Kidney (tissue), 14 donors: ENCODE data around the gene ESF1. TPM values are rescaled to one million over a fixed set of nuclear protein-coding genes. Genes with fewer than 3 reads are reported as not detected.
"Not testable (repeated sequence)": the region's sequence is repeated elsewhere in the genome, so short reads cannot be mapped to it uniquely, and the experiment has no call there.

Experiments used
- DNase-seq, 5 donors: peaks; one replicate each; pipeline ENCODE4 v3.0.0-alpha.2; 2013 to 2020
- FAIRE-seq: peaks from 2 replicates; lab custom pipeline; 2012; peaks lifted over from hg19 to GRCh38; lab: Jason Lieb, UNC
- H3K27ac ChIP-seq, 2 donors: one replicate each; pipeline ENCODE4 v1.7.0; 2013; ENCODE audit warnings: low read depth in 2 of 2, low read length in 2 of 2, inconsistent platforms in 1 of 2
- H3K27me3 ChIP-seq: one replicate; pipeline ENCODE4 v1.7.1; 2013; ENCODE audit warnings: low read length, inconsistent platforms; ENCODE audit not compliant: control insufficient read depth, insufficient read depth
- H3K36me3 ChIP-seq, 3 donors: one replicate each; pipeline versions ENCODE4 v1.7.0 to v1.7.1; 2013; ENCODE audit warnings: low read length in 3 of 3, control low read depth in 1 of 3, inconsistent platforms in 1 of 3; ENCODE audit not compliant: insufficient read depth in 3 of 3, control insufficient read depth in 2 of 3
- H3K4me1 ChIP-seq, 3 donors: one replicate each; pipeline versions ENCODE4 v1.7.0 to v1.7.1; 2013; ENCODE audit warnings: low read length in 3 of 3, inconsistent platforms in 1 of 3, low read depth in 1 of 3; ENCODE audit not compliant: control insufficient read depth in 2 of 3, insufficient read depth in 2 of 3
- H3K4me3 ChIP-seq, 3 donors: one replicate each; pipeline versions ENCODE4 v1.7.0 to v1.8.1; 2013; ENCODE audit warnings: low read length in 3 of 3, control low read depth in 1 of 3, inconsistent platforms in 1 of 3
- H3K9ac ChIP-seq, 3 donors: one replicate each; pipeline versions ENCODE4 v1.7.0 to v1.7.1; 2013; ENCODE audit warnings: low read length in 3 of 3, control low read depth in 1 of 3, inconsistent platforms in 1 of 3
- H3K9me3 ChIP-seq, 3 donors: one replicate each; pipeline versions ENCODE4 v1.7.0 to v1.7.1; 2013; ENCODE audit warnings: low read length in 3 of 3, control low read depth in 1 of 3, inconsistent platforms in 1 of 3; ENCODE audit not compliant: control insufficient read depth in 2 of 3, insufficient read depth in 1 of 3
- CTCF ChIP-seq: IDR thresholded peaks from 3 replicates; pipeline ENCODE4 v1.5.1; 2012; ENCODE audit warnings: mild to moderate bottlenecking, moderate library complexity, borderline replicate concordance; ENCODE audit not compliant: insufficient read depth; ENCODE audit errors: extremely low read depth
- intact Hi-C: fragments of 100-400 bp; cut with DNase I; formaldehyde crosslinking; loops from one replicate; pipeline ENCODE4 v1.11.1; 2022
- polyA plus RNA-seq: library from polyadenylated mRNA; stranded (reverse); fragments of 350-450 nt; fragmentation: Illumina TruSeq; extraction: RNeasy Lipid Tissue Mini Kit (QIAGEN cat#74804); gene quantifications from one replicate; pipeline ENCODE4 v1.2.3, GENCODE V29; 2014; ENCODE audit warnings: low read depth, low replicate concordance; ENCODE audit not compliant: insufficient read depth
- total RNA-seq: library from RNA; stranded (reverse); fragmentation: NEBNext Ultra II Directional; extraction: Animal tissue kit (Norgen Biotek cat#: 25700); gene quantifications from one replicate; pipeline ENCODE4 v1.2.1, GENCODE V29; 2021
- donor health status: control.
- donor health status: control.
- donor health status: control.
- donor health status: control.
- donor health status: control.
- donor health status: DM: yes; HTN: yes; CAD: no.
- donor health status: Normal renal cell carcinoma (clear cell type).

The ESF1 gene
- total and polyA plus RNA-seq, 2 donors from 2014 or later = 4.9 to 12.6 TPM

GRCh38 chr20:13744352-13744751 lies 40.4 kb downstream of the ESF1 start:
- Histone ChIP-seq H3K4me1 (no peaks in the 10 kb centered on the region), H3K27ac (no peak overlapping the region), H3K36me3 (peaks cover 0 to 2% (median 0%) of the 10 kb centered on the region in 3 donors), H3K4me3 (no peak overlapping the region), H3K9ac (no peak overlapping the region), H3K9me3 (peaks cover 0 to 9% (median 0%) of the 10 kb centered on the region in 3 donors), H3K27me3 (no peaks in the 10 kb centered on the region)
- no peak for TF ChIP-seq CTCF
- intact Hi-C loops = no loop called here
- no peak for DNase-seq
- FAIRE-seq = no peak

GRCh38 chr20:13741879-13742278 lies 42.8 kb downstream of the ESF1 start:
- TF ChIP-seq CTCF = no peak
- Histone ChIP-seq H3K4me1 (no peaks in the 10 kb centered on the region), H3K27me3 (no peaks in the 10 kb centered on the region), H3K36me3 (peaks cover 0 to 2% (median 0%) of the 10 kb centered on the region in 3 donors), H3K9ac (no peak overlapping the region), H3K9me3 (peaks cover 0 to 9% (median 0%) of the 10 kb centered on the region in 3 donors), H3K4me3 (no peak overlapping the region), H3K27ac (no peak overlapping the region)
- no peak for FAIRE-seq
- intact Hi-C loops = no loop called here
- no peak for DNase-seq

GRCh38 chr20:13739731-13740649 lies 44.7 kb downstream of the ESF1 start:
- intact Hi-C loops = no loop called here
- no peak for DNase-seq
- no peak for FAIRE-seq
- H3K4me1 ChIP-seq = no peaks in the 10 kb centered on the region
- H3K36me3 ChIP-seq = peaks cover 0 to 2% (median 0%) of the 10 kb centered on the region in 3 donors
- no peak overlapping the region for H3K4me3 ChIP-seq
- no peak overlapping the region for H3K27ac ChIP-seq
- H3K27me3 ChIP-seq = no peaks in the 10 kb centered on the region
- no peak overlapping the region for H3K9ac ChIP-seq
- no peak for TF ChIP-seq CTCF
- peaks cover 0 to 9% (median 0%) of the 10 kb centered on the region in 3 donors for H3K9me3 ChIP-seq

GRCh38 chr20:13738187-13738586 lies 46.5 kb downstream of the ESF1 start:
- FAIRE-seq, intact Hi-C loops, H3K9ac ChIP-seq, H3K9me3 ChIP-seq, H3K36me3 ChIP-seq, H3K4me3 ChIP-seq, H3K27me3 ChIP-seq, H3K4me1 ChIP-seq, H3K27ac ChIP-seq, DNase-seq: not testable (repeated sequence)
